Measurements from ENCODE around the gene POLDIP3.

POLDIP3 gene

GRCh38 chr22:42614312-42615091 lies at the start of gene POLDIP3:
Gene POLDIP3 (minus strand): TSS chr22:42614883. CDS start chr22:42614857, 26 bp downstream.
- H3K27ac Mint-ChIP-seq = peak within 1 kb of the TSS; percentile 100

GRCh38 chr22:42661985-42662831 lies 47.5 kb upstream of the POLDIP3 start:
- DNase-seq = peak; percentile 88
- Mint-ChIP-seq H3K9me3 (no peaks in the 10 kb centered on the region), H3K27ac (no peak overlapping the region), H3K4me3 (peak overlapping the region; percentile 67), H3K27me3 (peaks cover 7% of the 10 kb centered on the region), H3K36me3 (ENCODE audit: low read depth) (no peaks in the 10 kb centered on the region), H3K4me1 (ENCODE audit: low read depth) (no peaks in the 10 kb centered on the region)

More at GRCh38 chr22:42614312-42615091, at the start of gene POLDIP3:
- Mint-ChIP-seq H3K4me1 (ENCODE audit: low read depth) (peaks cover 57% of the 10 kb centered on the region), H3K4me3 (peak within 1 kb of the TSS; percentile 90), H3K36me3 (ENCODE audit: low read depth) (peaks cover 53% of the 10 kb centered on the region), H3K9me3 (no peaks in the 10 kb centered on the region), H3K27me3 (no peaks in the 10 kb centered on the region)
- DNase-seq = peak; percentile 99

- H3K4me1 Mint-ChIP-seq (ENCODE audit: low read depth) = no peaks in the 10 kb centered on the region
- DNase-seq = no peak
- H3K27me3 Mint-ChIP-seq = peaks cover 3% of the 10 kb centered on the region
- H3K4me3 Mint-ChIP-seq = no peak overlapping the region
- no peaks in the 10 kb centered on the region for H3K9me3 Mint-ChIP-seq
- H3K36me3 Mint-ChIP-seq (ENCODE audit: low read depth) = no peaks in the 10 kb centered on the region
- no peak overlapping the region for H3K27ac Mint-ChIP-seq
Measured at GRCh38 chr22:42656578-42656977, 41.9 kb upstream of the POLDIP3 start.

GRCh38 chr22:42655693-42656092 lies 41.0 kb upstream of the POLDIP3 start:
- Mint-ChIP-seq H3K36me3 (ENCODE audit: low read depth) (no peaks in the 10 kb centered on the region), H3K27me3 (peaks cover 3% of the 10 kb centered on the region), H3K4me3 (no peak overlapping the region), H3K4me1 (ENCODE audit: low read depth) (no peaks in the 10 kb centered on the region), H3K27ac (no peak overlapping the region), H3K9me3 (no peaks in the 10 kb centered on the region)
- no peak for DNase-seq

- Mint-ChIP-seq H3K36me3 (ENCODE audit: low read depth) (no peaks in the 10 kb centered on the region), H3K4me3 (no peak overlapping the region), H3K4me1 (ENCODE audit: low read depth) (peaks cover 3% of the 10 kb centered on the region), H3K27me3 (peaks cover 3% of the 10 kb centered on the region), H3K9me3 (no peaks in the 10 kb centered on the region), H3K27ac (no peak overlapping the region)
- DNase-seq = no peak
Measured at GRCh38 chr22:42654436-42655073, 39.9 kb upstream of the POLDIP3 start.

- Mint-ChIP-seq H3K4me3 (no peak overlapping the region), H3K36me3 (ENCODE audit: low read depth) (no peaks in the 10 kb centered on the region), H3K27ac (no peak overlapping the region), H3K9me3 (no peaks in the 10 kb centered on the region), H3K27me3 (peaks cover 3% of the 10 kb centered on the region), H3K4me1 (ENCODE audit: low read depth) (peaks cover 3% of the 10 kb centered on the region)
- no peak for DNase-seq
Measured at GRCh38 chr22:42653999-42654398, 39.3 kb upstream of the POLDIP3 start.

GRCh38 chr22:42651134-42651533 lies 36.5 kb upstream of the POLDIP3 start:
- H3K36me3 Mint-ChIP-seq (ENCODE audit: low read depth) = peaks cover 8% of the 10 kb centered on the region
- H3K27me3 Mint-ChIP-seq = no peaks in the 10 kb centered on the region
- H3K9me3 Mint-ChIP-seq = no peaks in the 10 kb centered on the region
- peaks cover 22% of the 10 kb centered on the region for H3K4me1 Mint-ChIP-seq (ENCODE audit: low read depth)
- H3K27ac Mint-ChIP-seq = no peak overlapping the region
- DNase-seq = no peak
- H3K4me3 Mint-ChIP-seq = no peak overlapping the region

- H3K36me3 Mint-ChIP-seq (ENCODE audit: low read depth) = peaks cover 15% of the 10 kb centered on the region
- peak within 1 kb of the TSS; percentile 98 for H3K4me3 Mint-ChIP-seq
- H3K27ac Mint-ChIP-seq = peak within 1 kb of the TSS; percentile 96
- peaks cover 36% of the 10 kb centered on the region for H3K4me1 Mint-ChIP-seq (ENCODE audit: low read depth)
- H3K27me3 Mint-ChIP-seq = no peaks in the 10 kb centered on the region
- DNase-seq = peak; percentile 90
- no peaks in the 10 kb centered on the region for H3K9me3 Mint-ChIP-seq
Measured at GRCh38 chr22:42649246-42650099, 34.8 kb upstream of the POLDIP3 start, which contains the start of gene CYB5R3. Gene CYB5R3 (minus strand): TSS chr22:42649392. CDS start chr22:42649315, 77 bp downstream.

- peak; percentile 67 for DNase-seq
- Mint-ChIP-seq H3K4me1 (ENCODE audit: low read depth) (peaks cover 40% of the 10 kb centered on the region), H3K36me3 (ENCODE audit: low read depth) (peaks cover 15% of the 10 kb centered on the region), H3K27me3 (no peaks in the 10 kb centered on the region), H3K27ac (peak overlapping the region; percentile 96), H3K4me3 (peak overlapping the region; percentile 98), H3K9me3 (no peaks in the 10 kb centered on the region)
Measured at GRCh38 chr22:42648368-42649245, 33.9 kb upstream of the POLDIP3 start.

GRCh38 chr22:42648017-42648367 lies 33.3 kb upstream of the POLDIP3 start:
- Mint-ChIP-seq H3K4me1 (ENCODE audit: low read depth) (peaks cover 40% of the 10 kb centered on the region), H3K27ac (peak overlapping the region; percentile 60), H3K36me3 (ENCODE audit: low read depth) (peaks cover 15% of the 10 kb centered on the region), H3K27me3 (no peaks in the 10 kb centered on the region), H3K9me3 (no peaks in the 10 kb centered on the region), H3K4me3 (peak overlapping the region; percentile 98)
- DNase-seq = no peak

GRCh38 chr22:42646569-42647525 lies 32.2 kb upstream of the POLDIP3 start:
- peaks cover 42% of the 10 kb centered on the region for H3K4me1 Mint-ChIP-seq (ENCODE audit: low read depth)
- H3K4me3 Mint-ChIP-seq = peak overlapping the region; percentile 38
- peak overlapping the region; percentile 64 for H3K27ac Mint-ChIP-seq

GRCh38 chr22:42645938-42646568 lies 31.4 kb upstream of the POLDIP3 start:
- H3K27ac Mint-ChIP-seq = no peak overlapping the region
- H3K9me3 Mint-ChIP-seq = no peaks in the 10 kb centered on the region
- H3K4me1 Mint-ChIP-seq (ENCODE audit: low read depth) = peaks cover 42% of the 10 kb centered on the region
- H3K27me3 Mint-ChIP-seq = no peaks in the 10 kb centered on the region
- H3K36me3 Mint-ChIP-seq (ENCODE audit: low read depth) = peaks cover 15% of the 10 kb centered on the region
- DNase-seq = no peak
- H3K4me3 Mint-ChIP-seq = no peak overlapping the region

More at GRCh38 chr22:42646569-42647525, 32.2 kb upstream of the POLDIP3 start:
- Mint-ChIP-seq H3K36me3 (ENCODE audit: low read depth) (peaks cover 15% of the 10 kb centered on the region), H3K27me3 (no peaks in the 10 kb centered on the region), H3K9me3 (no peaks in the 10 kb centered on the region)
- no peak for DNase-seq

Measured in activated T-cell treated with anti-CD3 and anti-CD28 coated beads, Interleukin-2, amount 50 U/mL, for 24 hours (primary cell).